Measurements from ENCODE around the gene SUZ12. TPM values are rescaled to one million over a fixed set of nuclear protein-coding genes. Genes with fewer than 3 reads are reported as not detected.
"Not testable (repeated sequence)": the region's sequence is repeated elsewhere in the genome, so short reads cannot be mapped to it uniquely, and the experiment has no call there.

The SUZ12 gene
- total and polyA plus RNA-seq, 7 donors, result 9.6 to 26.3 (median 21.2) TPM

DNA sequence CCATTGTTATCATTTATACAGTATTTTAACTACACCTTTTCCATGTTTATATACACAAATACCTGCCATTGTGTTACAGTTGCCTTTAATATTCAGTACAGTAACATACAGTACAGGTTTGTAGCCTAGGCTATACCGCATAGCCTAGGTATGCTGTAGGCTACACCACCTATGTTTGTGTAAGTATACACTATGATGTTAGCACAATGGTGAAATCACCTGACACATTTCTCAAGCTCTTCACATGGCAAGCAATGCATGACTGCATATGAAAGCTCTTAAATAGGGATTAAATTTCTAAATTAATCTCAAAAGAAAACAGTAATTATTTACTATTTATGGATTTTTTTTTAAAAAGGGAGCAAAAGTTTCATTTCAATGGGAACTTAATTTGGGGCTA is 82.4 kb downstream of the SUZ12 start:
- Histone ChIP-seq H3K9me3 (no peaks in the 10 kb centered on the region), H3K4me3 (no peak overlapping the region), H3K27ac (no peak overlapping the region), H3K4me1 (peaks cover 0 to 10% (median 3%) of the 10 kb centered on the region in 4 donors), H3K27me3 (no peaks in the 10 kb centered on the region), H3K36me3 (peaks cover 5 to 28% (median 6%) of the 10 kb centered on the region in 4 donors)
- intact Hi-C loops (cut with DNase I), result no loop called here
- no peak for DNase-seq
- WGBS, 2 donors, result 90 to 94% methylated on average over 1 of the region's 1 CpG
- TF ChIP-seq POLR2A (IDR thresholded peaks at IDR 0.05), result no peak
- no peak for TF ChIP-seq POLR2AphosphoS5 (IDR thresholded peaks at IDR 0.05)
- TF ChIP-seq, protein P1, sequence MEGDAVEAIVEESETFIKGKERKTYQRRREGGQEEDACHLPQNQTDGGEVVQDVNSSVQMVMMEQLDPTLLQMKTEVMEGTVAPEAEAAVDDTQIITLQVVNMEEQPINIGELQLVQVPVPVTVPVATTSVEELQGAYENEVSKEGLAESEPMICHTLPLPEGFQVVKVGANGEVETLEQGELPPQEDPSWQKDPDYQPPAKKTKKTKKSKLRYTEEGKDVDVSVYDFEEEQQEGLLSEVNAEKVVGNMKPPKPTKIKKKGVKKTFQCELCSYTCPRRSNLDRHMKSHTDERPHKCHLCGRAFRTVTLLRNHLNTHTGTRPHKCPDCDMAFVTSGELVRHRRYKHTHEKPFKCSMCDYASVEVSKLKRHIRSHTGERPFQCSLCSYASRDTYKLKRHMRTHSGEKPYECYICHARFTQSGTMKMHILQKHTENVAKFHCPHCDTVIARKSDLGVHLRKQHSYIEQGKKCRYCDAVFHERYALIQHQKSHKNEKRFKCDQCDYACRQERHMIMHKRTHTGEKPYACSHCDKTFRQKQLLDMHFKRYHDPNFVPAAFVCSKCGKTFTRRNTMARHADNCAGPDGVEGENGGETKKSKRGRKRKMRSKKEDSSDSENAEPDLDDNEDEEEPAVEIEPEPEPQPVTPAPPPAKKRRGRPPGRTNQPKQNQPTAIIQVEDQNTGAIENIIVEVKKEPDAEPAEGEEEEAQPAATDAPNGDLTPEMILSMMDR (IDR thresholded peaks at IDR 0.05), result no peak
- no peak for TF ChIP-seq EP300 (IDR thresholded peaks at IDR 0.05)

DNA sequence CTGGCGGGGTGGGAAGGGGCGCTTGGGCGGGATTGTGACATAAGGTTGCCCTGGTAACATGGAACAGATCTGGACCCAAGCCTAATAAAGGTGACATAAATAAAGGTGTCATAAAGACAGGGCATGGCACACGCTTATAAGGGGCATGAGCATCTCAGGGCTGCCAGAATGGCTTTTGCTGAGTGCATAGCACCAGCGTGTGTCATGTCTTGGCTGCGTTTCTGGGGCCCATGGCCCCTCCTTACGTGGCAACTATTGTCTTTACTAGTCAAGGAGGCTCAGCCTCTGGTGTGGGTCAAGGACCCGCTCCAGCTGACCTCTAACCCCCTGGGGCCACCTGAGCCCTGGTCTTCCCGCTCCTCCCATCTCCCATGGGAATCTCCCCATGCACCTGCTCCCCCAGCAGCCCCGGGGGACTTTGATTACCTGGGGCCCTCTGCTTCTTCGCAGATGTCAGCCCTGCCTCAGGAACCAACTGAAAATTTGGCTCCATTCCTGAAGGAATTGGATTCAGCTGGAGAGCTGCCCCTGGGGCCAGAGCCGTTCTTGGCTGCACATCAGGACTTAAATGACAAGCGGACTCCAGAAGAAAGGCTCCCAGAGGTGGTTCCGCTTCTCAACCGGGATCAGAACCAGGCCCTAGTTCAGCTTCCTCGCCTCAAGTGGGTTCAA is 84.3 kb downstream of the SUZ12 start:
- H3K27me3 ChIP-seq, result no peaks in the 10 kb centered on the region
- H3K27ac ChIP-seq, result no peak overlapping the region
- H3K9me3 ChIP-seq, result no peaks in the 10 kb centered on the region
- WGBS, 2 donors, result 94% methylated on average over 16 of the region's 16 CpGs
- intact Hi-C loops (cut with DNase I), result no loop called here
- TF ChIP-seq EP300 (IDR thresholded peaks at IDR 0.05) (no peak), POLR2A (IDR thresholded peaks at IDR 0.05) (no peak), POLR2AphosphoS5 (IDR thresholded peaks at IDR 0.05) (no peak)
- TF ChIP-seq, protein P1 (IDR thresholded peaks at IDR 0.05), result no peak
- H3K4me1 ChIP-seq, result peaks cover 0 to 10% (median 3%) of the 10 kb centered on the region in 4 donors
- peaks cover 5 to 29% (median 6%) of the 10 kb centered on the region in 4 donors for H3K36me3 ChIP-seq
- no peak overlapping the region for H3K4me3 ChIP-seq
- no peak for DNase-seq

DNA sequence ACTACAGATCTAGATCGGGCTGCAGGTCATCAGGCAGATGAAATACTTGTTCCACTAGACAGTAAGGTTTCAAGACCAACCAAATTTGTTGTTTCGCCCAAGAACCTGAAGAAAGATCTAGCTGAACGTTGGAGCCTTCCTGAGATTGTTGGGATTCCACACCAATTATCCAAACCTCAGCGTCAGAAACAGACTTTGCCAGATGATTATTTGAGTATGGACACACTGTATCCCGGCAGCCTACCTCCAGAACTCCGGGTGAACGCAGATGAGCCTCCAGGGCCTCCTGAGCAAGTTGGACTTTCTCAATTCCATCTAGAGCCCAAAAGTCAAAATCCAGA is 84.8 kb downstream of the SUZ12 start:
- Histone ChIP-seq H3K27ac (no peak overlapping the region), H3K36me3 (peaks cover 5 to 34% (median 8%) of the 10 kb centered on the region in 4 donors), H3K4me1 (peaks cover 0 to 10% (median 3%) of the 10 kb centered on the region in 4 donors), H3K27me3 (no peaks in the 10 kb centered on the region), H3K9me3 (no peaks in the 10 kb centered on the region), H3K4me3 (no peak overlapping the region)
- intact Hi-C loops (cut with DNase I), result no loop called here
- TF ChIP-seq, protein P1 (IDR thresholded peaks at IDR 0.05), result no peak
- TF ChIP-seq POLR2AphosphoS5 (IDR thresholded peaks at IDR 0.05) (no peak), POLR2A (IDR thresholded peaks at IDR 0.05) (no peak), EP300 (IDR thresholded peaks at IDR 0.05) (no peak)
- 94 to 98% methylated on average over 7 of the region's 7 CpGs for WGBS, 2 donors
- no peak for DNase-seq

DNA sequence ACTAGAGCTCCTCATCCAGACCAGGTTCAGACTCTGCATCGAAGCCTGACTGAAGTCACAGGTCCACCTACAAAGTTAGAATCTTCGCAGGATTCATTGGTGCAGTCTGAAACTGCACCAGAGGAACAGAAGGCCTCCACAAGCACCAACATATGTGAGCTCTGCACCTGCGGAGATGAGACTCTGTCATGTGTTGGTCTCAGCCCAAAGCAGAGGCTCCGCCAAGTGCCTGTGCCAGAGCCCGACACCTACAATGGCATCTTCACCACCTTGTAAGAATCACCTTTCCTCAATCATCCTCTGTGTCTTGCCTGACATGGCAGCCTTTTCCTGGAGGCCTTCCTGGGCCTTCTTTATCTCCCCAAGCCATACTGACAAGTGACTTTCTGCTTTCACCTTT is 85.7 kb downstream of the SUZ12 start:
- H3K27me3 ChIP-seq; H3K9me3 ChIP-seq; intact Hi-C loops (cut with DNase I); H3K27ac ChIP-seq; DNase-seq; H3K4me3 ChIP-seq: not testable (repeated sequence)
- peaks cover 5 to 34% (median 8%) of the 10 kb centered on the region in 4 donors for H3K36me3 ChIP-seq
- peaks cover 0 to 10% (median 3%) of the 10 kb centered on the region in 4 donors for H3K4me1 ChIP-seq
- 97 to 98% methylated on average over 5 of the region's 5 CpGs for WGBS, 2 donors

DNA sequence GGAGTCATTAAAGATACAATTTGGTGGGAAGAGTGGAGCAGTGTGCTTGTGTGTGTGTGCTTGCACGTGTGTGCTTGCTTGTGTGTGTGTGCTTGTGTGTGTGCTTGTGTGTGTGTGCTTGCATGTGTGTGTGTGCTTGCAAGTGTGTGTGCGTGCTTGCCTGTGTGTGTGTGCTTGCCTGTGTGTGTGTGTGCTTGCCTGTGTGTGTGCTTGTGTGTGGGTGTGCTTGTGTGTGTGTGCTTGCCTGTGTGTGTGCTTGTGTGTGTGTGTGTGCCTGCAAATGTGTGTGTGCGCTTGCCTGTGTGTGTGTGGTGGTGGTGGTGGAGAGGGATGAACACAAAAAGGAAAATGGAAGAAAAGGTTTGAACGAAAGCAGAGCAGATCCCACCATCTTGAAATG is 90.5 kb downstream of the SUZ12 start:
- H3K27ac ChIP-seq; DNase-seq; H3K4me1 ChIP-seq; H3K27me3 ChIP-seq; intact Hi-C loops (cut with DNase I); H3K4me3 ChIP-seq; H3K9me3 ChIP-seq: not testable (repeated sequence)
- WGBS, 2 donors, result 95% methylated on average over 4 of the region's 4 CpGs
- peaks cover 0 to 14% (median 2%) of the 10 kb centered on the region in 4 donors for H3K36me3 ChIP-seq

- DNase-seq, result no peak
- 95 to 98% methylated on average over 2 of the region's 2 CpGs for WGBS, 2 donors
- H3K4me1 ChIP-seq, result no peaks in the 10 kb centered on the region
- no peak overlapping the region for H3K27ac ChIP-seq
- TF ChIP-seq POLR2A (IDR thresholded peaks at IDR 0.05), result no peak
- H3K27me3 ChIP-seq, result no peaks in the 10 kb centered on the region
- H3K9me3 ChIP-seq, result no peaks in the 10 kb centered on the region
- H3K36me3 ChIP-seq, result peaks cover 9 to 53% (median 26%) of the 10 kb centered on the region in 4 donors
- intact Hi-C loops (cut with DNase I), result no loop called here
- no peak overlapping the region for H3K4me3 ChIP-seq
Observed at GRCh38 chr17:32033223-32033622, 96.4 kb downstream of the SUZ12 start.

DNA sequence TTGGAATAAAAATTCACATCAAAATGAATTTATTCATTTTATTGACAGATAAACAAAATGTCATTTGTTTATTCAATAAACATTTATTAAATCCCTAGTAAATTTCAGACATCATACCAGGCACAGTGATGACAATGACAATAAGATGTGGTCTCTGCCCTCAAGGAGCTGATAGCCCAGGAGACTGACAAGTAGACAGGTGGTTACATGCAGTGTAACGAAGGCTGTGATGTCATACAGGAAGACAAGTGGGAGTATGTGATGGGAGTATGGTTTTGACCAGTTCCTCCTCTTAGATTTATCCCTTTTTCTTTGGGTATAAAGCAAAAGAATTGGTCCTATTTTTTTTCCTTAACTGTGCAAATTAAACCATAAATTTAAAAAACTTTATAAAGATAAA is 97.0 kb downstream of the SUZ12 start:
- not testable (repeated sequence) for DNase-seq
- 76 to 93% methylated on average over 1 of the region's 1 CpG for WGBS, 2 donors

GRCh38 chr17:32040246-32040645 is 103.4 kb downstream of the SUZ12 start:
- not testable (repeated sequence) for H3K4me3 ChIP-seq
- H3K36me3 ChIP-seq, result peaks cover 9 to 56% (median 31%) of the 10 kb centered on the region in 4 donors
- 96 to 97% methylated on average over 17 of the region's 17 CpGs for WGBS, 2 donors

More for the DNA sequence above, 97.0 kb downstream of the SUZ12 start:
- H3K27me3 ChIP-seq; H3K4me3 ChIP-seq; intact Hi-C loops (cut with DNase I); H3K27ac ChIP-seq; H3K9me3 ChIP-seq; H3K4me1 ChIP-seq: not testable (repeated sequence)
- H3K36me3 ChIP-seq, result peaks cover 9 to 58% (median 26%) of the 10 kb centered on the region in 4 donors

DNA sequence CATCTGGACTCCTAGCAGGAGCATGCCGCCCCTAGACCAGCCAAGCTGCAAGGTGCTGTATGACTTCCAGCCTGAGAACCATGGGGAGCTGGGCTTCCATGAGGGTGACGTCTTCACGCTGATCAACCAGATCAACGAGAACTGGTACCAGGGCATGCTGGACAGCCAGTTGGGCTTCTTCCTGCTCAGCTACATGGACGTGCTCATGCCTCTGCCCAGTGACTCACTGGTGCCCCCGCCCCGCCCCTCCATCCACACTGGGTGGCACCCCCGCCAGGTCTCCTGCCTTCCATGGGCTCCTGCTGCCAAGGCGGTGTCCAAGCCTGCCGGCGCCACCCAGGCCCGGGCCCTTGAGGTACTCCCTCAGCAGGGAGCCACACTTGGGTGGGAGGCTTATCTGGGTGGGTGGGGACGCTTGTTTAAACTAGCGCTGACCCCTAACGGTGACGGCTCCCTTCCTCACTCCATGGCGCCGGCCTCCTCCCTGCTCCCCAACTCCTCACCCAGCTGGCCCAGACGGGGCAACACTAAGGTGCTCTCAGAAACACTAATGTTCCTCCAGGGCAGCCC is 104.6 kb downstream of the SUZ12 start:
- not testable (repeated sequence) for H3K4me3 ChIP-seq
- H3K36me3 ChIP-seq, result peaks cover 1 to 49% (median 21%) of the 10 kb centered on the region in 4 donors
- WGBS, 2 donors, result 96% methylated on average over 19 of the region's 19 CpGs

More at GRCh38 chr17:32040246-32040645, 103.4 kb downstream of the SUZ12 start:
- H3K27ac ChIP-seq; intact Hi-C loops (cut with DNase I); DNase-seq; H3K27me3 ChIP-seq; H3K9me3 ChIP-seq; H3K4me1 ChIP-seq: not testable (repeated sequence)

More for the DNA sequence above, 104.6 kb downstream of the SUZ12 start:
- H3K4me1 ChIP-seq; H3K27ac ChIP-seq; DNase-seq; intact Hi-C loops (cut with DNase I); H3K27me3 ChIP-seq; H3K9me3 ChIP-seq: not testable (repeated sequence)
